Measurements from ENCODE around the gene GXYLT2.

The GXYLT2 gene, protein sequence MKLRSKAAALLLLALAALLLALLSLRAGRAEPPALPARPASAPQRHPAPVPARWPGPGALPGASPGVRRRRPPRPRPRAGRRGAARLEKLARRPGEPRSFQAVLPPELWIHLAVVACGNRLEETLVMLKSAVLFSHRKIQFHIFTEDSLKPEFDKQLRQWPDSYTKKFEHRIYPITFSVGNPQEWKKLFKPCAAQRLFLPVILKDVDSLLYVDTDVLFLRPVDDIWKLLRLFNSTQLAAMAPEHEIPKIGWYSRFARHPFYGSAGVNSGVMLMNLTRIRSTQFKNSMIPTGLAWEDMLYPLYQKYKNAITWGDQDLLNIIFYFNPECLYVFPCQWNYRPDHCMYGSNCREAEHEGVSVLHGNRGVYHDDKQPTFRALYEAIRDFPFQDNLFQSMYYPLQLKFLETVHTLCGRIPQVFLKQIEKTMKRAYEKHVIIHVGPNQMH

DNA sequence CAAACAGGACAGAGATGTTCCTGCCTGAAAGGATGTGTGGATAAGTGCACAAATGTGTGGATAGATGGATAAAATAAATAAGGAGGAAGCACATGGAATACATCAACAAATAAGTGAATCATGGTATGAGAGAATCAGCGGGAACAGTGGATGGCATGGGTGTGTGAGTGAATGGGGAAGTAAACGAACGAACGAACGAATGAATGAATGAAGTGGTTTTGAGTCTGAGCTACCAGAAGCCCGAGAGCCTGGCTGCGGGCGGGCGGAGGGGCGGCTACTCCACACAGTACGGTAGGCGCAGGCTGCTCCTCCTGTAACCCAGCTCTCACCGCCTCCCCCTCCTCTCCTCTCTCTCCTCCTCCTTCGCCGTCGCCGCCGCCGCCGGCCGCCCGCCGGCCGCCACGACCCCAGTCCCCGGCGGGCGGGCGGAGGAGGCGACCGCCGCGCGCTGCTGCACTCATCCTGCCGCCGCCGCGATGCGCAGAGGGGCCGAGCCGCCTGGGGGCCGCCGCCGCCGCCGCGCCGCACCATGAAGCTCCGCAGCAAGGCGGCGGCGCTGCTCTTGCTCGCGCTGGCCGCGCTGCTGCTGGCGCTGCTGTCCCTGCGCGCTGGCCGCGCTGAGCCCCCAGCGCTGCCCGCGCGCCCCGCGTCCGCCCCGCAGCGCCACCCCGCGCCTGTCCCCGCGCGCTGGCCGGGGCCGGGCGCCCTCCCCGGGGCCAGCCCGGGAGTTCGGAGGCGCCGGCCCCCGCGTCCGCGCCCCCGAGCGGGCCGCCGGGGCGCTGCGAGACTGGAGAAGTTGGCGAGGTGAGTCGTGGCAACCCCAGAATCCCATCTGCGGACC lies at the start of gene GXYLT2:
GXYLT2 (plus strand) TSS at position 342 of the 841 bp plus-strand sequence; CDS start at position 530, 188 bp downstream.
- DNase-seq = peak; percentile 34 to 67

DNA sequence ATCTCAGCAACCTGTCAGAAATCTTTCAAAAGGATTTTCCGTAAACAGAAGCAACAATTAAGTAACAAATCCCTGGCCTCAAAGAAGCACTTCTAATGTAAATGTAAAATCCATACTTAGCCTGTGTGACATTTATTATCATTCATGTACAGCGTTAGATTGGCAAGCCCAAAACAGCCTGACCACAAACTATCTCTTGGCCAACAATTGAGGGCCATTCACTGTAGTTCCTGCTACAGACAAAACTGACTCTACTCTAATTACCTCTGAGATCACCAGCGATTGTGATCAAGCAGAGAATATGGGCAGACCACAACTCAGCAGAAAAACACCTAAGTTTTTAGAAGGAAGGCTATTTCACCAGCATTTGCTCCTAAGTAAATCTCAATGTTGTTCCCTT lies 48.8 kb upstream of the GXYLT2 start:
- no peak for DNase-seq

DNA sequence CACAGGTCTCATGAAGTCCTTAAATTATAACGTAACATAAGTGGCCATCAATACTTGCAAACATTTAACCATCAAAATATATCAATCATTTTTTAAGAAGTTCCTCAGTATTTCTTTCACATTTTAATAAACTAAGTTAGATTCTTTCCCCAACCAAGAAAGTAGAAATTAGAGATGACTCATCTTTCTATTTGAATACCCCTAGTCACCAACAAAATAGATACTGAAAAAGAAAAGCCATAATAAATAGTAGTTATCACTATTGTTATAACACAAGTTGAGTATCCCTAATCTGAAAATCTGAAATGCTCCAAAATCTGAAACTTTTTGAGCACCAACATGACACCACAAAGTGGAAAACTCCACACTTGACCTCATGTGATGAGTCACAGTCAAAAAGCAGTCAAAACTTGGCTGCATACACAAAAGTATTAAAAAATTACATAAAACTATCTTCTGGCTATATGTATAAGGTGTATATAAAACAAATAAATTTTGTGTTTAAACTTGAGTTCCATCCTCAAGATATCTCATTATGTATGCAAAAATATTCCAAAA lies 43.3 kb upstream of the GXYLT2 start:
- DNase-seq = no peak

DNA sequence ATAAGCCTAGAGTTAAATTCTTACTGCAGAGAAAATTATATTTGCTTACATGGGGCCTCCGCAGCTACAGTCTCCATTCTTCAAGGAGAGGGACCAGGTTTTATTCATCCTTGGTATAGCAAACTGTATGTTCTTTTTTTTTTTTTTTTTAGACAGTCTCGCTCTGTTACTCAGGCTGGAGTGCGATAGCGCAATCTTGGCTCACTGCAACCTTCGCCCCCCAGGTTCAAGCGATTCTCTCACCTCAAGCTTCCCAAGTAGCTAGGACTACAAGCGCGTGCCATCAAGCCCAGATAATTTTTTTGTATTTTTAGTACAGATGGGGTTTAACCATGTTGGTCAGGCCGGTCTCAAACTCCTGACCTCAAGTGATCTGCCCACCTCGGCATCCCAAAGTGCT lies 41.7 kb upstream of the GXYLT2 start:
- no peak for DNase-seq

DNA sequence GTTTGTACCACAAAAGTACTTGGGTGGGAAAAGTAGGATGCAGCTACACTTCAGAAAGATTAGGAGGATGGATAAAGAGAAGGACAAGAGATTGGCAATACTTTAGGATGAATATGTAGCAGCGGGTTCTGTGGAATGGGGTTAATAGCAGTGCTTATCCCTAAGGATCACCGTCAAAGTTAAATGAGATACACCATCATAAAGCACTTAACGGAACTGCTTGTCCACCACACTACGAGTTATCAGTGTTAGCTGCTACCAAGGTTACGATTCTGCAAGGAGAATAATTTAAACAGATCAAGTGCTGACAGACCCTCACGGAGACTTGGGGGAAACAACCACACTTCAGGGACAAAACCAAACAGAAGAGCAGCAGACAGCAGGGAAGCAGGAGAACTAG lies 40.6 kb upstream of the GXYLT2 start:
- no peak for DNase-seq

DNA sequence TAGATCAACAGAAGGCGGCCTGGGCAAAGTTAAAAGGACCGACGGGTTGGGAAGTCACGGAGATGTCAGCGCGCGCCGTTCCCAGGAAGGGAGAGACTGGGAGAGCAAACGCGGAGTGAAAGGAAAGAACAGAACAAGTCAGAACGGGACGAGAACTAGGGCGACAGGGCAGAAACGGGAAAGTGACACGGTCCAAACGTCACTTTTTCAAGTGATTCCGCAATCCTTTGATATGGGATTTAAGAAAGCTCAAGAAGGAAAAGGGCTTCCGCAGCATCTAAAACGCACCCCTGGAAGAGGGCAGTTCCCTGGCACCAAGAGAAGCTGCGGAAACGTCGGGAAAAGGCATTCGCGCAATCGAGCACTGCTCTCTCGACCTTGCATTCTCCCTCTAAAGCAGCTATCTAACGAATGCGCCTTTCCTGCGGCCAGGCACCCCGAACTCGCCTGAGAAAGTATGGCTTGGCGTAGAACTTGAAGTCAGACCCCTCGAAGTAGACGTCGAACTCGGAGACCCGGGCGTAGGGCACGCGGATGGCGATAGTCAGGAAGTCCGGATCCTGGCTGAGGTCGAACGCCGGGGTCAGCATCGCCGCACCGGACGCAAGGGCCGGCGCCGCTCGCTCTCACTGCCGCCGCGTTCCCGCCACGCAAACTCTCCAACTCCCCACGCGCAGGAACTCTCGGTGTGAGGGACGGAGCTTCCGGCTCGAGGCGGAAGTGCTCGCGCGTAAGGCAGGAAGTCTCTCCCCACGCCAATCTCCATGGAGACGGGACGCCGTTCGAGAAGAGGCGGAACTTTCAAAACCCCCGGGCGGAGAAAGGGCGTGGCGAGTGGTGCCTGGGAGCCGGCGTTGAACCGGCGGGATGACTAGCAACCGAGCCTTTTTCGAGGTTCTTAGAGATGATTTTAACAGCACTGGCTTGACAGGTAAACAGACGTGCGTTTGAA lies 39.8 kb upstream of the GXYLT2 start, which contains the start of gene SHQ1:
SHQ1 (minus strand) TSS at position 695 of the 952 bp plus-strand sequence; CDS start at position 590, 105 bp downstream.
- DNase-seq = peak; percentile 94 to 95

DNA sequence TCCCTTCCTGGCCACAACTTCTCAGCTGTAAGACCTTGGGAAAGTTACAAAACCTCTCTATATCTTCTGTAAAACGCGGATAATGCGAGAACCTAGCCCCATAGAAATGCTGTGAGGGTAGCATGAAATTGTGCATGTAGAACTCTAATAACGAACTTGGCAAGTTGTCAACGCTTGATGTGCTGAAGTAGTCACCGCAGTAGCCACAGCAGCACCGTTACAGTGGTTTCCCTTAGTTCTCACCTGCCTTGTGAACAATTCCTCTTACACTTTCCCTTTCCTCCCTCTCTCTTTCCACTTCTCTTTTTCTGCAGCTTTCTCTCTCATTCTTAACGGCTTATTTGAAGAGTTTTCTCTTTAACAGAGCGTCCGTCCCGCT lies 39.2 kb upstream of the GXYLT2 start:
- DNase-seq = no peak

DNA sequence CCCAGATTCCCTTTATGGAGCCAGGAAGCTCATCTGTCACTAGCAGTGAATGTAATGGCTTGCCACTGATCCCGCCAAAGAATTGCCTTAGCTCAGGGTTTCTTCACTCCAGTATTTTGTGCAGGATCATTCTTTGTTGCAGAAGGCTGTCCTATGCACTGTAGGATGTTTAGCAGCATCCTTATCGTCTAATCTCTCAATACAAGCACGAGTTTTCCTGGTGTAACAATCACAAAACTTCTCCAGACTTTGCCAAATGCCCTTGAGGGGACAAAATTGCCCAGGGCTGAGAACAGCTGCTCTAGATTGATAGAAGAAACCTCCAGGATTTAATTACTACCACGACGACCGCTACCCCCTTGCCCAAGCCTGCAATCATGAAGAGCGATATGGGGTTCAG lies 32.8 kb upstream of the GXYLT2 start:
- DNase-seq = no peak

DNA sequence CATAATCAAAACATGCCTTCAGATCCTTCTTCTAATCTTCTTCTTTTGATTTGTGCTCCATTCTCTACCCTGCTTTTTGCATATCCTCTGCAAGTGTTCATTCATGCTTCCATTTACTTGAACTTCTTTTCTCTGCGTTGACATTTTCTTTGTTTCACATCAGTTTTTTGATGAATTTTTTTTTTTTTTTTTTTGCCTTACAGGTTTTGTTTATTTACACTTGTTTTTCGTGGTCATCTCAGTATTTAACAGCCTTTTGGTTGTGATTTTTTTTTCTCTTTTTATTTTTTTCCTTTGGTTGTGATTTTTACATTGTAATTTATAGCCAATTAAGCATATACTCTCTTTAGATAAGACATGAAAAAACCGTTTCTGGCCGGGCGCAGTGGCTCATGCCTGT lies 27.8 kb upstream of the GXYLT2 start:
- no peak for DNase-seq

DNA sequence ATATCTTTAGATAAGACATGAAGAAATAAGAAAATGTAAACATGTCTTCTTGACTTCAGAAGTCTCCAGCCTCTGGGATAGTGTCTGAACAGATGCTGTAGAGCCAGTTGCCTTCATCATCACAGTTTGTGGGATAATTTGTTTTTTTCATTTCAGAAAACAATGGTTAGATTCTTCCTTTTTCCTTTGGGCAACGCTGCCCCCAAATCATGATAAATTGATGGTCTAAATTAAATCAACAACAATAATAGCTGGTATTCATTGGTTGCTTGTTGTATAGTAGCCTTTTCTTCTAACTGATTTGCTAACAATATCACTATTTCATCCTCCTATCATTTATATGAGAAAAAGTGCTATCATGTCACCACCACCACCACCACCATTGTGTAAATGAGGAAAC lies 27.0 kb upstream of the GXYLT2 start:
- no peak for DNase-seq

DNA sequence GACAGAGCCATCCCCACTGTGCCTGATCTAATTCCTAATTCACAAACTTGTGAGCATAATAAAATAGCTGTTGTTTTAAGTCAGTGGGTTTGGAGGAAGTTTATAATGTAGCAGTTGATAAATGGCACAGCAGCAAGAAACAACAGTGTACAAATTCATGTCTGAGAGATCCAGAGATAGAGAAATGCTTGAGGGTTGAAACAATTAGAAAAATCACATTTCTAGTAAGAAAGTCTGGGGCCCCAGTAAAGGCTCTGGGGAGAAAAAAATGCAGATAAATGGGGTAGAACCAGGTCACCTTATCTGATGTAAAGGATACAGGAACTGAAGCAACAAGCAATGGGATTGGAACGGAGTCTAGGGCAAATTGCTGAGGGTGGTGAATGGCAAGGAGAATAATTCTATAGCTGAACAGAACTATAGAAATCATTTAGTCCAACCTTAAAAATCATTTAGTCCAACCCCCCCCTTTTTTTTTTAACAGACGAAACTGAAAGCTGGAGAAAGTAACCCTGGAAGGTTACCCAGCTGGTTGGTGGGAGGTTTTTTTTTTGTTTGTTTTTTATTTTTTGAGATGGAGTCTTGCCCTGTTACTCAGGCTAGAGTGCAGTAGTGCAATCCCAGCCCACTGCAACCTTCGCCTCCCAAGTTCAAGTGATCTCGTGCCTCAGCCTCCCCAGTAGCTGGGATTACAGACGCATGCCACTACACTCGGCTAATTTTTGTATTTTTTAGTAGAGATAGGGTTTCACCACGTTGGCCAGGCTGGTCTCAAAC lies 25.3 kb upstream of the GXYLT2 start:
- DNase-seq = no peak

DNA sequence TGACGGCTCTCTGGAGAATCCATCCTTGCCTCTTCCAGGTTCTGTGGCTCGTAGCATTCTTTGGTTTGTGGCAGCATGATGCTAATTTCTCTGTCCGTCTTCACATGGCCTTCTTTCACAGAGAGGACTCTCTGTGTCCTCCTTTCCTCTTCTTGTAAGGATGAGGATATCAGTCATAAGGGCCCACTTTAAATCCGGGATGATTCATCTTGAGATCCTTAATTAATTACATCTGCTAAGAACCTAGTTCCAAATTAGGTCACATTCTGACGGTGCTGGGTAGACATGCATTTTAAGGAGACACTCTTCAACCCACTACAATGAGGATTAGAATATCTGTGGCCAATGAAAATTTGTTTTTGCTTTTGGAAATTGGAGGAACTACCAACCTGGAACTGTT lies 15.7 kb upstream of the GXYLT2 start:
- DNase-seq = no peak

DNA sequence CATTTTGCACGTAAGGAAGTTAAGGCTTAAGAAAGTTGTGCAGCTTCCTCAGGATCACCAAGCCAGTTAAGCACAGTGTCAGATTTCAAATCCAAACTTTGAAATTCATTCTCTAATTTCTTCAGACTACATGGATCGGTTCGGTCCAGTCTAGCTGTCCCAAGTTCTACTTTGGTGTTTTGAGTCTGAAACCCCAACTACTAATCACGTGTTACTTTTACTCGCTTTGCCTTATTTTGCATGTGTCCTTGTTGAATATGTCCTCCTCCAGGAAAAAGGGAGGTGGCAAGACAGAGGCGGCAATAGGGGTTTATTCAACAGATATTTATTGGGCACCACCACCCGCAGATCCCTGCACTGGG lies 522 bp upstream of the GXYLT2 start:
- DNase-seq = no peak

DNA sequence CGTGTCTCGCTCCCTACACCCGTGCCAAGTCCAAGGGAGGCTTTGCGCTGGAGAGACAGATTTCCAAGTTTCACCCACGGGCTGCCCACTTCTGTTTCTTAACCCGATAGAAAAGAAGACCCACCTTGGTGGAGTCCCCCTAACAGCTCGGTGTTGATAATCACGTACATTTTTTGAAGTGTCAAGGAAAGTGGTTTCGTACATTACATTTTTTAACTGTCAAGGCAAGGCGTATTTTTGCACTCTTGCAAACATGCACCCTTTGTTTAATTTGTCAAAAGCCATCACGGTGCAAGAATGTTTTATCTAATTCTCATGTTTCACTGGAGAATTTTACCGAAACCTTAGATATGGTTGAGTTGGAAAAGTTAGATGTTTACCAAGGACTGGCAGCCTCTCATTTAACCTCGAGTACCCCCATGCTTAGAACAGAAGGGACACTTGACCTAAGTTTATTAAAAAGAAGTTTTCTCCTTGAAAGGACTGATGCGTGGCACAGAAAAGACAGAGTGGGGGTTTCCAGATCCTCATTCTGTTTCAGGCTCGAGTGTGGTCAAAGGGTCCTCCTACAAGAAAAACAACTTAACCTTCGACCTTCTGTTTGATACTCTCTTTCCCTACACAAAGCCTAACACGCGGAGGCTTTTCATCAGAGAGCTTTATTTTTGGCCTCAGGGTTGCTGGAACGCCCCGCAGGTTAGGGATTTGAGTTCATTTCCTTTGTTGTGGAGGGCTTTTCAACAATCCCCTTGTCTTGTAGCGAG lies 882 bp downstream of the GXYLT2 start:
- no peak for DNase-seq

DNA sequence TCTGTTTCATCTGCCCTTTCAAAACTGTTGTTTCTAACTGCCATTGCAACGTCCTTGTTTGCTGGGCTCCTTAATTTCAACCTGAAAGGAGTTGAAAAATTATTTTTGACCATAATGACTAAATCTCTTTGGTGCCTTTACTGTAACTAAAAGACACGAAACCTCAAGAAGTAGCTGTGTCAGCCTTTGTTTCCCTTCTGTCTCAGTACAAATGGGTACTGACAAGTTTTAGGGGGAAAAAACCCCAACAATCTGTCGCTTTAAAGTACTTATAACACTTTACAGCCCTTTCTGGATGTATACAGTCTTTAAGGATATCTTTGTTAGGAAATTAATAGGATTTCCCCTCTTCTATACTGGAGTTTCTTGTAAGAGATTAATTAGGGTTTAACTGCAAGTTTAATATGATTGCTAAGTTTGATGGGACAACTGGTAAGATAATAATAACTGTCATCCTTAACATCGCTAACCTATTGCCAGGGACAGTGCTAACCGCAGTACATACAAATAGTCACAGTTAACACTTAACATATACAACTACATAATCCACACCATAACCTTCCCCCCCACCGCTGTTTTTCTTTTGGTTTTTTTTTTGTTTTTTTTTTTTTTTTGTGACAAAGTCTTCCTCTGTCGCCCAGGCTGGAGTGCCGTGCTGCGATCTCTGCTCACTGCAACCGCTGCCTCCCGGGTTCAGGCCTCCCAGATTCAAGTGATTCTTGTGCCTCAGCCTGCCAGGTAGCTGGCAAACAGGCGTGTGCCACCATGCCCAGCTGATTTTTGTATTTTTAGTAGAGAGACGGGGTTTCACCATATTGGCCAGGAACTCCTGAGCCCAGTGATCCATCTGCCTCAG lies 1.7 kb downstream of the GXYLT2 start:
- DNase-seq = no peak

DNA sequence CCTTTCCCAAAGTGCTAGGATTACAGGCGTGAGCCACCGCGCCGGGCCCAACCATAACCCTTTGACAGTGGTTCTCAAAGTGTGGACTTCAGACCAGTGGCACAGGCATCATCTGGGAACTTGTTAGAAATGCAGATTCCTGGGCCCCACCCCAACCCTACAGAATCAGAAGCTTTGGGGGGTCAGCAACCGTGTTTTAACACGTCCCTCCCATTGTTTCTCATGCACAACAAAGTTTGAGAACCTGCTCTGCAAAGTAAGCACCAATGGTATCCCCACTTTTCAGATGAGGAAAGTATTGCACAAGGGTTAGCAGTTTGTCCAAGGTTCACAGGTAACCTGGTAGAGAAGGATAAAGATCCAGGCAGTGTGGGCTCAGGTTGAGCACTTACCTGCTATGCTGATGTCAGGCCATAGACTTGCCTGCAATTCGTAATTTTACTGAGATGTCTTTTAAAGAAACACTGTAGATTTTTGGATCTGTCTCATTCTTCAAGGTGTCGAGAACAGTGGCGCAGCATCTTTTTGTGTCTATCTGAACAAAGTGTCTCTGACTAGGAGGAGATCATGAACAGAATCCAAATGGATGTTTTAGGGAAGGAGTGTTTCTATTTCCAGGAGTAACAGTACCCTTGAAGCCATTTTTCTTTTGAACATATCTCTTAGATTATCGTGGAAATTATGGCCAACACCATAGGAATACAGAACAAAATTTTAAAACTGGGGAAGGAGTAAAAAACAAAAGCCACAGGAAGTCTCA lies 2.5 kb downstream of the GXYLT2 start:
- DNase-seq = no peak

DNA sequence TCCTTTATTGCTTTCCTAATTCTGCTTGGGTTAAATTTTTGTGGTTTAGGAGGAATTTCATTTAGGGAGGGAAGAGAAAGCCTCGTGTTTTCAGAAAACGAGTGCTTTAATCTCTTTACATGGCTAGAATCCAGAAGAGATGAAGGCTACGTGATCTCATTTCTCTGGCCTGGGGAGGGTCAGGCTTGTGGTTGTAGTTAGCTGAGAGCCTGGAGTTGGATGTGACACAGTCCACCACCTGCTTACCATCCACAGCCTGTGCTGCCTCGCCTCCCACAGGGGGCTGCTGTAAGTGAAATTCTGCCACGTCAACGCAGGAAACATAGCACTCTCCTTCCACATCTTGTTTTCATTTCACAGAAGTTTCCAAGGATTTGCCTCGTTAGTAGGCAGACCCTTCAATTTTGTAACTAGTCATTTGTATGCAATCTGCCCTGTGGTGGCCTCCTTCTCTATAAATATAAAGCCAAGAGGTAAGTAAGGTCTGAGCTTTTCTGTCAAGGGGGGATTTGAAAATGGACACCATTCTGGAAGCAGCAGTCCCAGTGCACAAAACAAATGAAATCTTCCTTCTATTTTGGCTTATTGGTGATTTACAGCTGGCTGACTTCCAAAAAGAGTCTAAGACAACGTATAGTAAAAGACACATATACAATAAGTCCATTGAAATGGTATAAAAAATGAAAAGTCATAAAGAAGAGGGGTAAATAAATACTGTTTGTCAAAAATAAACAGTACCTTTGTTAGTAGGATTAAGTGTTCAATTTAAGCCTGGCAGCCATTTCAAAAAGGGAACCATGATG lies 3.4 kb downstream of the GXYLT2 start:
- DNase-seq = peak; percentile 14 to 21

DNA sequence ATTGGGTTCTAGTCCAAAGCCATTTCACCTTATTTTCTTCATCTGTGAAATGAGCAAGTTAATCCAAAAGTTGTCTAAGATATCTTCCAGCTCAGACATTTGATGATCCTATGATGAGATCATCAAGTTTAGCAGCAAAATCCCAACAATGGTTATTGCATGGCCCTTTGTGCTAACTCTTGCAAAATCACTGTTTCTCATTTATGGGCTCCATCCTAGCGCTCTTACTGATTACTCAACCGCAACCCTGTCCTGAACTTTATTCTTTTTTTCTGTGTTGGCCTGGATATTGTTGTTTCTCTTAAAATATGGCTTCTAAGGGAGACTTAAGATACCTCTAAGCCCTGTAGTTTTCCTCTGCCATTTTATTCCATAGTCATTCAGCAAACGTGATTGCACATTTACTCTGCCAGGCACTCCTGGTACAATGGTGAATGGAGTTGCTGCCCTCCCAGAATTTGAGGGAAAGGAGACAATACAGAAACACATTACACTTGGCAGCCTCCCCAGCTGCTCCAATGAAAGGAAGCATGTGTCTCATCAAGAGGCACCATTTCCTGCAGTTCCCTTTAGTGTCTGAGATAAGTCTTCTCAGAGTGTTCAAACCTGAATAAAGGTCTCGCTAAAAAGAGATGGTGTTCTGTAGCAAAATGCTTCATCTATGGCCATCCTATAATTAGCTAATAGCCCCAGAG lies 4.4 kb downstream of the GXYLT2 start:
- no peak for DNase-seq

Data from SHP77 (cell line).